Upper lobe of left lung (tissue), 4 donors: ENCODE results near the gene SP100.

Experiments used
- CTCF ChIP-seq, 6 experiments: fragments of 450-650 bp in 4 of 6; fragments of 200-600 bp in 2 of 6; sonication (generic) in 2 of 6; IDR thresholded peaks; one replicate each; pipeline ENCODE4 v1.5.1; 2016 to 2019; ENCODE audit warnings: antibody characterized with exemption in 6 of 6
- POLR2A ChIP-seq, 4 donors: fragments of 450-650 bp; IDR thresholded peaks; one replicate each; pipeline ENCODE4 v1.5.1; 2016 to 2017; ENCODE audit warnings: antibody characterized with exemption in 4 of 4, mild to moderate bottlenecking in 2 of 4
- POLR2AphosphoS5 ChIP-seq, 2 donors: sonication (generic); formaldehyde crosslinking; IDR thresholded peaks; one replicate each; pipeline ENCODE4 v1.5.1; 2017; ENCODE audit warnings: antibody characterized with exemption in 2 of 2

GRCh38 chr2:230520875-230521155, 104.8 kb downstream of the SP100 start:
- TF ChIP-seq POLR2A (IDR thresholded peaks at IDR 0.05) (no peak), CTCF (IDR thresholded peaks at IDR 0.05) (no peak), POLR2AphosphoS5 (IDR thresholded peaks at IDR 0.05) (no peak)
